ENCODE results near the gene CRIP2.
A peak's percentile ranks its signal among the peaks of the same experiment; 100 is the strongest.

Gene CRIP2

GRCh38 chr14:105484069-105484996, 9.7 kb downstream of the CRIP2 start:
- TF ChIP-seq CTCF (IDR thresholded peaks at IDR 0.05; ENCODE audit: low read depth, low read length, missing control alignments) = no peak
- no peak for DNase-seq (ENCODE audit: extremely low read depth, low read depth)
- no peak overlapping the region for H3K4me3 ChIP-seq (replicated peaks; ENCODE audit: low read depth, low read length)

- no peak for DNase-seq (ENCODE audit: extremely low read depth, low read depth)
- no peak overlapping the region for H3K4me3 ChIP-seq (replicated peaks; ENCODE audit: low read depth, low read length)
- TF ChIP-seq CTCF (IDR thresholded peaks at IDR 0.05; ENCODE audit: low read depth, low read length, missing control alignments) = no peak
Observed at GRCh38 chr14:105484997-105485393, 10.4 kb downstream of the CRIP2 start.

- DNase-seq (ENCODE audit: extremely low read depth, low read depth) = no peak
- TF ChIP-seq CTCF (IDR thresholded peaks at IDR 0.05; ENCODE audit: low read depth, low read length, missing control alignments) = no peak
- no peak overlapping the region for H3K4me3 ChIP-seq (replicated peaks; ENCODE audit: low read depth, low read length)
Observed at GRCh38 chr14:105485739-105486162, 11.1 kb downstream of the CRIP2 start.

- no peak for TF ChIP-seq CTCF (IDR thresholded peaks at IDR 0.05; ENCODE audit: low read depth, low read length, missing control alignments)
- peak within 1 kb of the TSS; percentile 9; the same call in 1 of the 2 replicates for H3K4me3 ChIP-seq (replicated peaks; ENCODE audit: low read depth, low read length)
- DNase-seq (ENCODE audit: extremely low read depth, low read depth) = no peak
Observed at GRCh38 chr14:105486163-105486973, 11.7 kb downstream of the CRIP2 start, which contains the start of gene CRIP1. CRIP1 (plus strand) TSS chr14:105486886; CDS start chr14:105487260, 374 bp downstream.

- DNase-seq (ENCODE audit: extremely low read depth, low read depth) = no peak
- H3K4me3 ChIP-seq (replicated peaks; ENCODE audit: low read depth, low read length) = peak overlapping the region; percentile 9; the same call in 1 of the 2 replicates
Observed at GRCh38 chr14:105486974-105487448, 12.4 kb downstream of the CRIP2 start.

More at GRCh38 chr14:105486974-105487448, 12.4 kb downstream of the CRIP2 start:
- TF ChIP-seq CTCF (IDR thresholded peaks at IDR 0.05; ENCODE audit: low read depth, low read length, missing control alignments) = no peak
